Ovary (tissue), 3 donors: ENCODE data around the gene LARGE1.

ENCODE experiments used
- POLR2A ChIP-seq: fragments of 450-650 bp; IDR thresholded peaks from one replicate; pipeline ENCODE4 v1.6.1; 2017; ENCODE audit warnings: antibody characterized with exemption, mild to moderate bottlenecking, moderate library complexity
- TF ChIP-seq, protein P1 (sequence below), 3 donors: fragments of 450-650 bp in 2 of 3; fragments of 200-600 bp in 1 of 3; IDR thresholded peaks; one replicate each; pipeline versions ENCODE4 v1.5.1 to v1.8.0; 2016 to 2022; ENCODE audit warnings: antibody characterized with exemption in 3 of 3, mild to moderate bottlenecking in 1 of 3
- donor health status: DM: no; HTN: no; CAD: no.

DNA sequence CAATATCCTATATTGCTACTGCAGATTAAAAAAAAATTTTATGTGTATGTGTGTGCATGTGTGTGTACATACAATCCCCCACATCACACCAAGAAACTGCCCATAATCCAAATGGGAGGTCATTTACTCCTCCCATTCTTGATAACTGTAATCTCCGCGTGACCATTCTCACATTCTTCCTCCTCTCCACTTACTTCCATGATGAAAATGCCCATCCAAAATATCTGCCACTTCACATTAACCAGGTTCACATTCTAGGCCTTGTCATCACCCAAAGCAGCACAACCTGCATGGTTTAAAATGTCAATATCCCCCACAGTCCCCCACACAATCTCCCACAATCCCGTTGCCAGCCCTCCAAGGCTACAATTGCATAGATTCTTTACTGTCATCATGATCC is 149.6 kb downstream of the LARGE1 start:
- TF ChIP-seq, protein P1, sequence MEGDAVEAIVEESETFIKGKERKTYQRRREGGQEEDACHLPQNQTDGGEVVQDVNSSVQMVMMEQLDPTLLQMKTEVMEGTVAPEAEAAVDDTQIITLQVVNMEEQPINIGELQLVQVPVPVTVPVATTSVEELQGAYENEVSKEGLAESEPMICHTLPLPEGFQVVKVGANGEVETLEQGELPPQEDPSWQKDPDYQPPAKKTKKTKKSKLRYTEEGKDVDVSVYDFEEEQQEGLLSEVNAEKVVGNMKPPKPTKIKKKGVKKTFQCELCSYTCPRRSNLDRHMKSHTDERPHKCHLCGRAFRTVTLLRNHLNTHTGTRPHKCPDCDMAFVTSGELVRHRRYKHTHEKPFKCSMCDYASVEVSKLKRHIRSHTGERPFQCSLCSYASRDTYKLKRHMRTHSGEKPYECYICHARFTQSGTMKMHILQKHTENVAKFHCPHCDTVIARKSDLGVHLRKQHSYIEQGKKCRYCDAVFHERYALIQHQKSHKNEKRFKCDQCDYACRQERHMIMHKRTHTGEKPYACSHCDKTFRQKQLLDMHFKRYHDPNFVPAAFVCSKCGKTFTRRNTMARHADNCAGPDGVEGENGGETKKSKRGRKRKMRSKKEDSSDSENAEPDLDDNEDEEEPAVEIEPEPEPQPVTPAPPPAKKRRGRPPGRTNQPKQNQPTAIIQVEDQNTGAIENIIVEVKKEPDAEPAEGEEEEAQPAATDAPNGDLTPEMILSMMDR (IDR thresholded peaks at IDR 0.05) = no peak
- TF ChIP-seq POLR2A = no peak
